GM19328 (cell line): ENCODE measurements around the gene ANKRD33.

Experiments
- ATAC-seq: cut with Tn5 transposase; IDR thresholded peaks from one replicate; pipeline ENCODE4 v1.9.1; 2021; ENCODE audit warnings: mild to moderate bottlenecking, moderate library complexity; ENCODE audit not compliant: unreplicated experiment

ANKRD33 gene

GRCh38 chr12:51900323-51900889 is 12.5 kb downstream of the ANKRD33 start:
- ATAC-seq: no peak

- ATAC-seq: no peak
Measured at GRCh38 chr12:51901121-51901817, 13.4 kb downstream of the ANKRD33 start.

- no peak for ATAC-seq
Measured at GRCh38 chr12:51901881-51902280, 14.0 kb downstream of the ANKRD33 start.

- no peak for ATAC-seq
Measured at GRCh38 chr12:51904951-51905470, 17.1 kb downstream of the ANKRD33 start.

GRCh38 chr12:51905471-51906429 is 17.8 kb downstream of the ANKRD33 start:
- ATAC-seq: no peak

GRCh38 chr12:51906430-51907082 is 18.7 kb downstream of the ANKRD33 start:
- ATAC-seq: no peak

GRCh38 chr12:51907083-51907855 is 19.4 kb downstream of the ANKRD33 start, which contains the start of gene ACVRL1:
Gene ACVRL1, plus strand, starts transcription at chr12:51907504. Its CDS starts 4,971 bp downstream, at chr12:51912475.
- ATAC-seq: no peak

GRCh38 chr12:51907856-51908425 is 20.0 kb downstream of the ANKRD33 start:
- ATAC-seq: no peak

GRCh38 chr12:51908876-51909592 is 21.1 kb downstream of the ANKRD33 start:
- ATAC-seq: no peak

GRCh38 chr12:51910168-51910567 is 22.3 kb downstream of the ANKRD33 start:
- ATAC-seq: no peak

- no peak for ATAC-seq
Measured at GRCh38 chr12:51910691-51911090, 22.8 kb downstream of the ANKRD33 start.

- ATAC-seq: no peak
Measured at GRCh38 chr12:51911307-51911706, 23.4 kb downstream of the ANKRD33 start.

- ATAC-seq: no peak
Measured at GRCh38 chr12:51911788-51912711, 24.1 kb downstream of the ANKRD33 start.

GRCh38 chr12:51913071-51914033 is 25.4 kb downstream of the ANKRD33 start:
- no peak for ATAC-seq

- ATAC-seq: no peak
Measured at GRCh38 chr12:51914034-51914923, 26.4 kb downstream of the ANKRD33 start.
